NCI-H526 treated with DMSO at 0.1 percent for 48 hours (cell line): Measurements from ENCODE around the gene HSPA12B.
"Not testable (repeated sequence)": the region's sequence is repeated elsewhere in the genome, so short reads cannot be mapped to it uniquely, and the experiment has no call there.

ENCODE experiments used
- DNase-seq: peaks from one replicate; lab custom pipeline; 2025; lab: John Stamatoyannopoulos, UW

HSPA12B gene

DNA sequence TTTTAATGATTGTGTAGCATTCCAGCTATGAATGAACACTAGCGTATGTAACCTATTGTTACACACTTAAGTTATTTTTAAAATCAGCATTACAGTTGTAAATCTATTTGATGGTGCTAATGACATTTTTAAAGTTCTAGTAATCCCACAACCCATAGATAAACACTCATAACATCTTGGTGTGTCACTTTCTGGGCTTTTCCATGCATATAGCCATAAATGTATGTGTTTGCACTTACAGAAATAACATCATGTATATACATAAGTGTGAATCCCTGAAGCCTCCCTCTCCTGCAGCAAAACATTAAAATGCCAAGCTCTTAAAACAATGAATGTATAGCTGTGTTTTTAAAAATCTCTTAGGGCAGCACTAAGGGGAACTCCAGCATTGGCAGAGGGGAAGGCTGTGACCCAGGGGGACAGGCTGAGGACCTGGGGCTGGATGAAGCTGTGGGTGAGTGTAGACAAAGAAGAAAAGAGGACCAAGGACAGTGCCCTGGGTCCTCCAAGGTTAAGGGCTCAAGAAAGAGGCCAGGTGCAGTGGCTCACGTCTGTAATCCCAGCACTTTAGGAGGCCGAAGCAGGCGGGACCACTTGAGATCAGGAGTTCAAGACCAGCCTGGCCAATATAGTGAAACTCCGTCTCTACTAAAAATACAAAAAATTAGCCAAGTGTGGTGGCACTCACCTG, 55.0 kb downstream of the HSPA12B start:
- no peak for DNase-seq

DNA sequence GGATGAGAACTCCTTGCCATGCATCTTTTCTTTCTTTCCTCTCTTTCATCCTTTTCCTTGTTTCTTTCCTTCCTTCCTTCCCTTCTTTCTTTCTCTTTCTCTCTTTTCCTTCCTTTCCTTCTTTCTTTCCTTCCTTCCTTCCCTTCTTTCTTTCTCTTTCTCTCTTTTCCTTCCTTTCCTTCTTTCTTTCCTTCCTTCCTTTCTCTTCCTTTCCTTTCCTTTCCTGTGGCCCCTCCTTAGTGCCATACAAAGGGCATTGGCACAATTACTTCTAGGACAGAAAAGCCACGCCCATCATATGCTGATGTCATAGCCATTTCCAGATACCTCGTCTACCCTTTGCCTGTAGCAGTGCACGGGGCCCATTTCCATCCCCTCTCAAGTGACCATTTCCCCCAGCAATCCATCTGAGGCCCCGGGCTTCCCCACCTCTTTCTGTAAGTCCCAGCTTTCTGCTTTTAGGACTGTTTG, 56.2 kb downstream of the HSPA12B start:
- DNase-seq, result no peak

DNA sequence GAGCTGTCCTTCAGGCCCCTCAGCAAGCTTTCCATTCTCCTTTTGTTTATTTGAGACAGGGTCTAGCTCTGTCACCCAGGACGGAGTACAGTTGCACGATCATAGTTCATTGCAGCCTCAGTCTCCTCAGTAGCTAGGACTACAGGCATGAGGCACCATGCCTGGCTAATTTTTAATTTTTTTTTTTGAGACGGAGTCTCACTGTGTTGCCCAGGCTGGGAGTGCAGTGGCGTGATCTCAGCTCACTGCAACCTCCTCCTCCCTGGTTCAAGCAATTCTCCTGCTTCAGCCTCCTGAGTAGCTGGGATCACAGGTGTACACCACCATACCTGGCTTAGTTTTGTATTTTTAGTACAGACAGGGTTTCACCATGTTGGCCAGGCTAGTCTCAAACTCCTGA, 56.7 kb downstream of the HSPA12B start:
- not testable (repeated sequence) for DNase-seq

DNA sequence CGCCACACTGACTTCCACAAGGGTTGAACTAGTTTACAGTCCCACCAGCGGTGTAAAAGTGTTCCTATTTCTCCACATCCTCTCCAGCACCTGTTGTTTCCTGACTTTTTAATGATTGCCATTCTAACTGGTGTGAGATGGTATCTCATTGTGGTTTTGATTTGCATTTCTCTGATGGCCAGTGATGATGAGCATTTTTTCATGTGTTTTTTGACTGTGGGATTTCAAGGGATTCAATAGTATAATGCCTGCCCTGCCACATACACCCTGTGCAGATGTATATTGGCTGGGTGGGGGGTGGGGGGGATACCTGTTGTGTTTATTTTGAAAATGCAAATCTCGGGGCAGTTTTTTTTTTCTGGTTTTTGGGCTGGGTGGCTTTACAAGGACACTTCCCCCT, 61.7 kb downstream of the HSPA12B start:
- DNase-seq, result peak; percentile 28

DNA sequence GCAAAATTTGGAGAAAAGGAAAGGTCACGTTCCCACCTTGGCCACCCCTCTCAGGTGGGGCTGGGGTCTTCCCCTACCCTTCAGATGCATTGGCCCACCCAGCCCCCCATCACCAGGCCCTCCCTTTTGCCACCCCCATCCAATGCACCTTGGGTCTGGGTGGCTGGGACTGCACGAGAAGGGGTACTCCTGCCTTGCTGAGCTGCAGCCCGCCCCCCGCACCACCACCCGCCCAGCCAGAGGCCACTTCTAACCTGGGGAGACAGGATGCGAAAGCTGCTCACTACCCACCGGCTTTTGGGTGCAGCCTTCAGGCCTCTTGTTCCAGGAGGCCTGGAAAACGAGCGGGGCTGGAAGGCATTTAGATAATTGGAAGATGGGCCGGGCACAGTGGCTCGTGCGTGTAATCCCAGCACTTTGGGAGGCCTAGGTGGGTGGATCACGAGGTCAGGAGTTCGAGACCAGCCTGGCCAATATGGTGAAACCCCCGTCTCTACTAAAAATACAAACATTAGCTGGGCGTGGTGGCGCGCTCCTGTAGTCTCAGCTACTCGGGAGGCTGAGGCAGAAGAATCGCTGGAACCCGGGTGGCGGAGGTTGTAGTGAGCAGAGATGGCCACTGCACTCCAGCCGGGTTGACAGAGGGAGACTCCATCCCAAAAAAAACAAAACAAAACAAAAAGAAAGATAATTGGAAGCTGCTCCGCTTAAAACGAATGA, 62.4 kb downstream of the HSPA12B start:
- no peak for DNase-seq

DNA sequence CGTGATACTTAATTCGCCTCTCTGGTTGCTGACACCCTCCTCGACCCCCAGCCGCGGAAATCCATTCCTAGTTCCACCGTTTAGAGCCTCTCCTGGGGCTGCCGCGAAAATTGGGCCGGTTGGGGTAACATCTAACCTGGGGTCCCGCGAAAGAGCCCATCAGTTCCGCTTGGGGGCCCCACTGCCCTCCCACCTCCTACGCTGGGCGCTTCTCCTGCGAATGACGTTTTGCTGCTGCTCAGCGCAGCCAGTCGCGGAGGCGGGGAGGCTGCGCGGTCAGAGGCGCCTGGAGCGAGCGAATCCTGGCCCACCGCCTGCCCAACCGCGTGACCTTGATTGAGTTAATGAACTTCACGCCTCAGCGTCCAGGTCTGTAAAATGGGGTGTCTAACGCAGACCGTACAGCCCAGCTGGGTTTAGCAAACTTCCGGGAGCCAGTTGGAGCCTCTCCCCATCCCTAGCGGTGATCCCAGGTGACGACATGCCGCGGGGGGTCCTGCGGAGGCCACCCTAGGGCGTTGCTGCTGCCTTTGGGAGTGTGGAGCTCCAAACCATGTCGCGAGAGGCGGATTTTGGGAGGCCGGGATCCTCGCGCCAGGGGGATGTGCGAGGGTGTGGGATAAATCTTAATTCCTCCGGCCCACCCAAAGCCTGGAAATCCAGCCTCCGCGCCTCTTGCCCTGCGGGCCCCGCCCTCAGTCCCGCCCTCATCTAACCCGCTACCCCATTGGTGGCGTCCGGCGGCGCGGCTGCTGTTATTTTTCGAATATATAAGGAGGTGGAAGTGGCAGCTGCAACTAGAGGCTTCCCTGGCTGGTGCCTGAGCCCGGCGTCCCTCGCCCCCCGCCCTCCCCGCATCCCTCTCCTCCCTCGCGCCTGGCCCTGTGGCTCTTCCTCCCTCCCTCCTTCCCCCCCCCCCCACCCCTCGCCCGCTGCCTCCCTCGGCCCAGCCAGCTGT, 63.3 kb downstream of the HSPA12B start, which contains the start of gene CDC25B:
TSS of gene CDC25B (plus strand) at position 800 of the 958 bp plus-strand sequence. CDS start 222 bp downstream, outside the sequence.
- peak; percentile 95 for DNase-seq

DNA sequence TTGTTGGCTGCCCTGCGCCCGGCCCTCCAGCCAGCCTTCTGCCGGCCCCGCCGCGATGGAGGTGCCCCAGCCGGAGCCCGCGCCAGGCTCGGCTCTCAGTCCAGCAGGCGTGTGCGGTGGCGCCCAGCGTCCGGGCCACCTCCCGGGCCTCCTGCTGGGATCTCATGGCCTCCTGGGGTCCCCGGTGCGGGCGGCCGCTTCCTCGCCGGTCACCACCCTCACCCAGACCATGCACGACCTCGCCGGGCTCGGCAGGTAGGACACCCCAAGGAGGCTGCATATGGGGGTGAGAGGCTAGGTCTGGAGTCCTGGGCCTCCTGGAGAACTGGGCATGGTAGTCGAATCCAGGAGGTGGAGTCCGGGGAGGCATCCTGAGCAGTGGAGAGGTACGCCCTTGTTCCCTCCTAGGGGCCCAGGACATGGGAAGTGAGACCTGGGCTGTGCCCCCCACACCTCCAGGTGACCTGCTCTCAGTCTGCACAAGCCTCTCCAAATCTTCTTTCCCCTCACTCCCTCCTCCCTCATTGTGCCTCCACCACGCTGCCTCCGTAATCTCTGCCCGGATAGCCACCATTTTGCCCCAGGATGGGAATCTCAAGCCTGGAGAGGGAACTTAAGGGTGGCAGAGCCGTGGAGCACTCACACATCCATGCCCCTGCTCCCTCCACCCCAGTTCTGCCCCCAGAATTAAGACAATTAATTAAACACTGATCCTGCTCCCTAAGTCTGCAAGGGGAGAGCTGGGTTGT, 64.2 kb downstream of the HSPA12B start:
- no peak for DNase-seq

DNA sequence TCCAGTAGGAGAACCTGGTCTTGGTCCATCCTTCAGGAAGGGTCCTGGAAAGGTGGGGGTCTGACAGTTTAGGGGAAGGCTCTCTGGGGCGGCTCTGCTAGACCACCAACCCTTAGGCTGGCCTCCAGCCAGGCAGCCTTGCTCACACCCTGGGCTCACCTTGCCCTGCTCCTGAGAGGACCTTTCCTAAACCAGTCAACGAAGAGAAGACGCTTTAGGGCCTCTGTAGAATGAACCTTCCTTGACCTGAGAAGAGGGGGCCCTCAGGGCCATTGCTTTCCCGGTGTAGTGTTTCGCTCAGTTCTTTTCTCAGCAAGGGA, 64.7 kb downstream of the HSPA12B start:
- no peak for DNase-seq

DNA sequence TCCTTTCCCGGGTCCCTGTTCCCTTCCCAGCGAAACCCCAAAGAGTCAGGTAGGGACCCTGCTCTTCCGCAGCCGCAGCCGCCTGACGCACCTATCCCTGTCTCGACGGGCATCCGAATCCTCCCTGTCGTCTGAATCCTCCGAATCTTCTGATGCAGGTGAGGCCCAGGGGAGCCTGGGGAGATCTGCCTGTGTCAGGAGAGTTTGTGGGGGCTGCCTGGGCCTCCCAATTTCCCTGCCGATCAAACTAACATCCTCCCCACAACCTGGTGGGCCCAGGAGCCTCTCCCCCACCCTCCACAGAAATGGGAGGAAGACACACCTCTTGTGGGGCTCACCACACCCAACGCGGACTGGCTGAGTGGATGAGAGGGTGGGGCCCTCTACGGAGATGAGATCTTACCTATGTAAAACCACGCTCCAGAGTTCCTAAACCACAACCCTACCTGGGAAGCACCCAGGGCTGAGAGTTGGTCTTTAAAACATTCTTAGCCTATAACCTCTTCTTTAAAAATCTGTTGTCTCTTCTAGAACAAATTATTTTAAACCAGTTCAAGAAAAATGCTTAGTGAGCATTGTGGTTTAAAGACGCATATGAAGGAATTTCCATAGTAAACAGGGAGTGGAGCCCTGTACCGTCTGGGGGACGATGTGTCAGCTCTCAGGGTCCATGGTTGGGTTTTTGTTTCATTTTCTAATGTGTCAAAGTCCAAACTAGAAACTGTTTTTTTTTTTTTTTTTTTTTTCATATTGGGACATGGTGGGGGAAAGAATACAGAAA, 65.3 kb downstream of the HSPA12B start:
- DNase-seq, result peak; percentile 74

DNA sequence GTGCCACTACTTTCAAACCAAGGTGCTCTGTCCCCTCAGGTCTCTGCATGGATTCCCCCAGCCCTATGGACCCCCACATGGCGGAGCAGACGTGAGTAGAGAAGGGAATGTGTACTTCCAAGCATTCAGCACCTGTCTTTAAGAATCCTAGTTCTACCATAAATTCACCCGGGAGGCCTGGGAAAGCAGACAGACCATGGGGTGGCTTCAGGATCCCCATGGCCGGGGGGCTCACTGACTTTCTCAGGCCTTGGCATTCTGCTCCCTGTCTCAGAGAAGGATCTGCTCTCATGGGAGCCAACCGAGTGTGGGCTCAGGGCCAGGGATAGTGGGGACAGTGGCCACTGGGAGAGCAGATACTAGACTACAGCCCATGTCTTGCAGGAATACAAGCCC, 65.9 kb downstream of the HSPA12B start:
- no peak for DNase-seq

DNA sequence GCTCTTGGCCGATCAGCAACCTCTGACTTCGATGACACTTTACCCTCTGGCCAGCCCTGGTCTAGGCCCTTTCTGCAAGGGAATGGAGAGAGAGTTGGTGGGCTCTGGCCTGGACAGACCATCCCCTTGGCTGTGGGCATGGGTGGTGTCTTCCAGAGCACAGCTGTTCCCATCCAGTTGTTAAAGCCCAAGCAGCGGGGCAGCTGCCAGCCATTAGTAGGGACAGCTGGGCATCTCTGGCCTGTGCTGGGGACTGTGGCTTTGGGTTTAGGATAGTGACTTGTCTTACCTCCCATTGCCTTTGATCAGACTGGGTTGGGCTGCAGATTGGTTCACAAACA, 66.4 kb downstream of the HSPA12B start:
- DNase-seq, result no peak

DNA sequence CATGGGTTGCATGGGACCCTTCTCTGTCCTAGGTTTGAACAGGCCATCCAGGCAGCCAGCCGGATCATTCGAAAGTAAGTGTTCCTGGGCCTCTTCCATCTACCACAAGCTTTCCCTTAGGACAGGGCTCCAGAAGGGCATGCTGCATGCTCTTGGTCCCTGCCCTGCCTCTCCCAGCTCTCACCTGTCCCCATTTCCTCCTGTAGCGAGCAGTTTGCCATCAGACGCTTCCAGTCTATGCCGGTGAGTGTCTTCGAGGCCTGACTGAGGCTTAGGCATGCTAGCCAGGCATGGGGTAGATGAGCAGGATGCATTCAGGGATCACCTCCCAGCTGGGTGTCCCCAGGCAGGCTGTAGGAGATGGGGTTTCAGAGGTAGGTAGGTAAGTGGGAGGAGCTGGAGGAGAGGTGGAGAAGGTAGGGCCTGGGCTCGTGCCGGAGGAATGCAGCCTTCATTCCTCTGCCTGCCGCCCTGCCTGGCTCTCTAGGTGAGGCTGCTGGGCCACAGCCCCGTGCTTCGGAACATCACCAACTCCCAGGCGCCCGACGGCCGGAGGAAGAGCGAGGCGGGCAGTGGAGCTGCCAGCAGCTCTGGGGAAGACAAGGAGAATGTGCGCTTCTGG, 67.9 kb downstream of the HSPA12B start:
- DNase-seq, result peak; percentile 77

DNA sequence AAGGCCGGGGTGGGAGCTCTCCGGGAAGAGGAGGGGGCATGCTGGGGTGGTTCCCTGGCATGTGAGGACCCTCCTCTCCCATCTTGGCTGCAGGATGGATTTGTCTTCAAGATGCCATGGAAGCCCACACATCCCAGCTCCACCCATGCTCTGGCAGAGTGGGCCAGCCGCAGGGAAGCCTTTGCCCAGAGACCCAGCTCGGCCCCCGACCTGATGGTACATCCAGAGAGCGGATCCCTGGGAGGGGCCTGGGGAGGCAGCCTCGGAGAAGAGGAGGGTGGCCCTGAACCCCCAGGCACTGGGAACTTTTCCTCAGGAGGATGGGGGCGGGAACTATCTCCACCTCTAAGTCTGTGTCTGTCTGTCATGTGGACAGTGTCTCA, 68.4 kb downstream of the HSPA12B start:
- DNase-seq, result no peak

DNA sequence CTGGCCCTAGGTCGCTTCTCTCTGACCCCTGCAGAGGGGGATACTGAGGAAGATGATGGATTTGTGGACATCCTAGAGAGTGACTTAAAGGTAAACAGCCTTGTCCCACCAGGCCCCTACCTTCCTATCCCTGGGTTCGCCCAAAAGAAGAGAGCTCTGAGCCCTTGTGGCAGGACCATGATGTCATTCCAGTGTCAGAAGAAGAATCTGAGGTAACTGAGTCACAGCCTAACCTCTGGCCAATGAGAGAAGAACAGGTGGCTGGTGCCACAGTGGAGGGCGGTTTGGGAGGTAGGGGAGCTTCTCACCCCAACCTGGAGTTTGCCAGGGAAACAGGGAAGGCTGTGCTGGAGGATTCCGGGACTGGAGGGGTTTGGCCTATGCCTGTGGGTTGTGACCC, 68.8 kb downstream of the HSPA12B start:
- no peak for DNase-seq

DNA sequence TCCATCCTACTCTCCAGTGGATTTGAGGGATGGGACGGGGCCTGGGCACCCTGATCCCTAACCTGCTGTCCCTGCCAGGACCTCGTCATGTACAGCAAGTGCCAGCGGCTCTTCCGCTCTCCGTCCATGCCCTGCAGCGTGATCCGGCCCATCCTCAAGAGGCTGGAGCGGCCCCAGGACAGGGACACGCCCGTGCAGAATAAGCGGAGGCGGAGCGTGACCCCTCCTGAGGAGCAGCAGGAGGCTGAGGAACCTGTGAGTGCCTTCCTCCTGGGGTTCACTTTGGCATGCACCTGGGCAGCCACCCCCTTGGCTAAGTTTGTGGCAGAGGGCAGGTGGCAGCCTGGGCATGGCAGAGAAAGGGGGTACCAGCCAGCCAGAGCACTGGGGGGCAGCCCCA, 69.4 kb downstream of the HSPA12B start:
- no peak for DNase-seq
